Measurements from ENCODE around the gene FGFR2. TPM values are rescaled to one million over a fixed set of nuclear protein-coding genes. Genes with fewer than 3 reads are reported as not detected.

FGFR2 gene
- total RNA-seq, 1 donor from 2014 or later, result 7.4 TPM

- H3K27me3 Mint-ChIP-seq (ENCODE audit: unreplicated experiment), result peaks cover 4% of the 10 kb centered on the region
- H3K4me1 Mint-ChIP-seq (ENCODE audit: low read depth, unreplicated experiment), result peaks cover 18% of the 10 kb centered on the region
- DNase-seq, result no peak
- TF ChIP-seq CTCF (IDR thresholded peaks at IDR 0.05; ENCODE audit: partially characterized antibody, unreplicated experiment), result no peak
- no peak overlapping the region for H3K27ac Mint-ChIP-seq (ENCODE audit: unreplicated experiment)
- no peaks in the 10 kb centered on the region for H3K9me3 Mint-ChIP-seq (ENCODE audit: unreplicated experiment)
- H3K36me3 Mint-ChIP-seq (ENCODE audit: unreplicated experiment), result no peaks in the 10 kb centered on the region
- no peak overlapping the region for H3K4me3 Mint-ChIP-seq (ENCODE audit: unreplicated experiment)
Observed at GRCh38 chr10:121573538-121573941, 24.7 kb downstream of the FGFR2 start.

- Mint-ChIP-seq H3K27ac (ENCODE audit: unreplicated experiment) (no peak overlapping the region), H3K27me3 (ENCODE audit: unreplicated experiment) (peaks cover 3% of the 10 kb centered on the region), H3K4me1 (ENCODE audit: low read depth, unreplicated experiment) (peaks cover 18% of the 10 kb centered on the region), H3K9me3 (ENCODE audit: unreplicated experiment) (peaks cover 3% of the 10 kb centered on the region), H3K4me3 (ENCODE audit: unreplicated experiment) (no peak overlapping the region), H3K36me3 (ENCODE audit: unreplicated experiment) (no peaks in the 10 kb centered on the region)
- no peak for DNase-seq
- TF ChIP-seq CTCF (IDR thresholded peaks at IDR 0.05; ENCODE audit: partially characterized antibody, unreplicated experiment), result no peak
Observed at GRCh38 chr10:121572859-121573537, 25.2 kb downstream of the FGFR2 start.

GRCh38 chr10:121570315-121570714 lies 27.9 kb downstream of the FGFR2 start:
- H3K4me1 Mint-ChIP-seq (ENCODE audit: low read depth, unreplicated experiment), result peaks cover 27% of the 10 kb centered on the region
- TF ChIP-seq CTCF (IDR thresholded peaks at IDR 0.05; ENCODE audit: partially characterized antibody, unreplicated experiment), result no peak
- H3K27ac Mint-ChIP-seq (ENCODE audit: unreplicated experiment), result no peak overlapping the region
- peaks cover 3% of the 10 kb centered on the region for H3K9me3 Mint-ChIP-seq (ENCODE audit: unreplicated experiment)
- H3K4me3 Mint-ChIP-seq (ENCODE audit: unreplicated experiment), result no peak overlapping the region
- H3K36me3 Mint-ChIP-seq (ENCODE audit: unreplicated experiment), result no peaks in the 10 kb centered on the region
- no peak for DNase-seq
- peaks cover 6% of the 10 kb centered on the region for H3K27me3 Mint-ChIP-seq (ENCODE audit: unreplicated experiment)

- Mint-ChIP-seq H3K36me3 (ENCODE audit: unreplicated experiment) (no peaks in the 10 kb centered on the region), H3K4me1 (ENCODE audit: low read depth, unreplicated experiment) (peaks cover 27% of the 10 kb centered on the region), H3K27ac (ENCODE audit: unreplicated experiment) (no peak overlapping the region), H3K27me3 (ENCODE audit: unreplicated experiment) (peaks cover 6% of the 10 kb centered on the region), H3K4me3 (ENCODE audit: unreplicated experiment) (no peak overlapping the region), H3K9me3 (ENCODE audit: unreplicated experiment) (peaks cover 3% of the 10 kb centered on the region)
- no peak for TF ChIP-seq CTCF (IDR thresholded peaks at IDR 0.05; ENCODE audit: partially characterized antibody, unreplicated experiment)
- DNase-seq, result no peak
Observed at GRCh38 chr10:121568275-121568674, 30.0 kb downstream of the FGFR2 start.

- H3K27ac Mint-ChIP-seq (ENCODE audit: unreplicated experiment), result peak overlapping the region; percentile 14
- DNase-seq, result no peak
- peaks cover 6% of the 10 kb centered on the region for H3K27me3 Mint-ChIP-seq (ENCODE audit: unreplicated experiment)
- H3K9me3 Mint-ChIP-seq (ENCODE audit: unreplicated experiment), result peaks cover 3% of the 10 kb centered on the region
- no peaks in the 10 kb centered on the region for H3K36me3 Mint-ChIP-seq (ENCODE audit: unreplicated experiment)
- no peak for TF ChIP-seq CTCF (IDR thresholded peaks at IDR 0.05; ENCODE audit: partially characterized antibody, unreplicated experiment)
- no peak overlapping the region for H3K4me3 Mint-ChIP-seq (ENCODE audit: unreplicated experiment)
- H3K4me1 Mint-ChIP-seq (ENCODE audit: low read depth, unreplicated experiment), result peaks cover 23% of the 10 kb centered on the region
Observed at GRCh38 chr10:121567569-121567968, 30.7 kb downstream of the FGFR2 start.
